HUES48 (cell line): ENCODE measurements around the gene HOXA7.

Source experiments
- H3K27ac ChIP-seq: one replicate; pipeline ENCODE4 v1.7.0; 2013; ENCODE audit warnings: low read depth, low read length, inconsistent platforms
- H3K27me3 ChIP-seq: 2 replicates; pipeline ENCODE4 v1.6.1; 2013; ENCODE audit warnings: mild to moderate bottlenecking, low read length; ENCODE audit not compliant: control insufficient read depth, insufficient read depth
- H3K36me3 ChIP-seq: 2 replicates; pipeline ENCODE4 v1.6.1; 2013; ENCODE audit warnings: low read length; ENCODE audit not compliant: control insufficient read depth, insufficient read depth
- H3K4me1 ChIP-seq: 2 replicates; pipeline ENCODE4 v1.6.1; 2013; ENCODE audit warnings: mild to moderate bottlenecking, low read length; ENCODE audit not compliant: control insufficient read depth, insufficient read depth
- H3K4me3 ChIP-seq: 2 replicates; pipeline ENCODE4 v1.5.1; 2013; ENCODE audit warnings: mild to moderate bottlenecking, low read depth, low read length
- H3K9ac ChIP-seq: 2 replicates; pipeline ENCODE4 v1.6.1; 2013; ENCODE audit warnings: mild to moderate bottlenecking, low read depth, low read length, moderate library complexity
- H3K9me3 ChIP-seq: 2 replicates; pipeline ENCODE4 v1.6.1; 2013; ENCODE audit warnings: low read length; ENCODE audit not compliant: control insufficient read depth, insufficient read depth

Gene HOXA7

GRCh38 chr7:27108390-27109127, 47.9 kb downstream of the HOXA7 start:
- peaks cover 12% of the 10 kb centered on the region; the same call in 1 of the 2 replicates for H3K4me1 ChIP-seq
- no peaks in the 10 kb centered on the region for H3K9me3 ChIP-seq
- no peak overlapping the region for H3K9ac ChIP-seq
- no peak overlapping the region for H3K4me3 ChIP-seq
- H3K36me3 ChIP-seq: no peaks in the 10 kb centered on the region
- H3K27ac ChIP-seq: no peak overlapping the region
- peaks cover 100% of the 10 kb centered on the region for H3K27me3 ChIP-seq

GRCh38 chr7:27107391-27108381, 48.8 kb downstream of the HOXA7 start:
- no peaks in the 10 kb centered on the region for H3K36me3 ChIP-seq
- no peak overlapping the region for H3K9ac ChIP-seq
- peaks cover 100% of the 10 kb centered on the region for H3K27me3 ChIP-seq
- H3K4me1 ChIP-seq: peaks cover 12% of the 10 kb centered on the region; the same call in 1 of the 2 replicates
- no peaks in the 10 kb centered on the region for H3K9me3 ChIP-seq
- H3K4me3 ChIP-seq: no peak overlapping the region
- no peak overlapping the region for H3K27ac ChIP-seq

- no peak overlapping the region for H3K4me3 ChIP-seq
- no peaks in the 10 kb centered on the region for H3K36me3 ChIP-seq
- no peak overlapping the region for H3K27ac ChIP-seq
- no peaks in the 10 kb centered on the region for H3K9me3 ChIP-seq
- peaks cover 100% of the 10 kb centered on the region for H3K27me3 ChIP-seq
- no peak overlapping the region for H3K9ac ChIP-seq
- peaks cover 12% of the 10 kb centered on the region; the same call in 1 of the 2 replicates for H3K4me1 ChIP-seq
Observed at GRCh38 chr7:27106901-27107240, 49.6 kb downstream of the HOXA7 start.

GRCh38 chr7:27106181-27106900, 50.1 kb downstream of the HOXA7 start:
- no peak overlapping the region for H3K9ac ChIP-seq
- H3K4me3 ChIP-seq: no peak overlapping the region
- H3K4me1 ChIP-seq: peaks cover 15% of the 10 kb centered on the region; the same call in 1 of the 2 replicates
- peaks cover 100% of the 10 kb centered on the region for H3K27me3 ChIP-seq
- H3K36me3 ChIP-seq: no peaks in the 10 kb centered on the region
- H3K9me3 ChIP-seq: no peaks in the 10 kb centered on the region
- no peak overlapping the region for H3K27ac ChIP-seq

GRCh38 chr7:27105301-27106031, 51.0 kb downstream of the HOXA7 start:
- Histone ChIP-seq H3K9me3 (no peaks in the 10 kb centered on the region), H3K27ac (no peak overlapping the region), H3K36me3 (no peaks in the 10 kb centered on the region), H3K4me1 (peaks cover 24% of the 10 kb centered on the region), H3K9ac (no peak overlapping the region), H3K4me3 (no peak overlapping the region), H3K27me3 (peaks cover 100% of the 10 kb centered on the region)

- peaks cover 100% of the 10 kb centered on the region for H3K27me3 ChIP-seq
- H3K27ac ChIP-seq: no peak overlapping the region
- H3K4me3 ChIP-seq: no peak overlapping the region
- H3K9ac ChIP-seq: no peak overlapping the region
- H3K36me3 ChIP-seq: no peaks in the 10 kb centered on the region
- H3K9me3 ChIP-seq: no peaks in the 10 kb centered on the region
- H3K4me1 ChIP-seq: peaks cover 26% of the 10 kb centered on the region
Observed at GRCh38 chr7:27104341-27105058, 52.0 kb downstream of the HOXA7 start.
